ENCODE measurements around the gene MCUB.
"Not testable (repeated sequence)": the region's sequence is repeated elsewhere in the genome, so short reads cannot be mapped to it uniquely, and the experiment has no call there.

The MCUB gene

GRCh38 chr4:109579997-109580396 lies 20.0 kb downstream of the MCUB start:
- DNase-seq: not testable (repeated sequence)

GRCh38 chr4:109588176-109588575 lies 28.1 kb downstream of the MCUB start:
- DNase-seq: peak; percentile 7

GRCh38 chr4:109589119-109589518 lies 29.1 kb downstream of the MCUB start:
- DNase-seq: no peak

GRCh38 chr4:109589605-109590004 lies 29.6 kb downstream of the MCUB start:
- no peak for DNase-seq

DNA sequence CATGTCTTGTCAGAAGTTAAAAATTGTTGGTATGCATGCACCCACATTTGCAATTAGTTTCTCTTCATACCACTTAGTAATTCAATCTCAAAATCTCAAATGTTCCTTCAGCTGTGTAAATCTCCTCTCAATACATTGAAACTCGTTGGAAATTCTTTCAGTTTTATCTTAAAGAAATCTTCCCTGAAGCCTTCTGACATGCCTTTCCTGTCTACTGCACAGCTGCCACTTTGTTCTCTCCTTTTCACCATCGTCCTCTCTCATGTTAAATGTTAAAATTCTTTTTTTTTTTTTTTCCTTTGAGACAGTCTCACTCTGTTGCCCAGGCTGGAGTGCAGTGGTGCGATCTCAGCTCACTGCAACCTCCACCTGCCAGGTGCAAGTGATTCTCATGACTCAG lies 30.9 kb downstream of the MCUB start:
- DNase-seq: no peak

GRCh38 chr4:109592367-109592766 lies 32.3 kb downstream of the MCUB start:
- DNase-seq: no peak

GRCh38 chr4:109595123-109595522 lies 35.1 kb downstream of the MCUB start:
- DNase-seq: not testable (repeated sequence)

DNA sequence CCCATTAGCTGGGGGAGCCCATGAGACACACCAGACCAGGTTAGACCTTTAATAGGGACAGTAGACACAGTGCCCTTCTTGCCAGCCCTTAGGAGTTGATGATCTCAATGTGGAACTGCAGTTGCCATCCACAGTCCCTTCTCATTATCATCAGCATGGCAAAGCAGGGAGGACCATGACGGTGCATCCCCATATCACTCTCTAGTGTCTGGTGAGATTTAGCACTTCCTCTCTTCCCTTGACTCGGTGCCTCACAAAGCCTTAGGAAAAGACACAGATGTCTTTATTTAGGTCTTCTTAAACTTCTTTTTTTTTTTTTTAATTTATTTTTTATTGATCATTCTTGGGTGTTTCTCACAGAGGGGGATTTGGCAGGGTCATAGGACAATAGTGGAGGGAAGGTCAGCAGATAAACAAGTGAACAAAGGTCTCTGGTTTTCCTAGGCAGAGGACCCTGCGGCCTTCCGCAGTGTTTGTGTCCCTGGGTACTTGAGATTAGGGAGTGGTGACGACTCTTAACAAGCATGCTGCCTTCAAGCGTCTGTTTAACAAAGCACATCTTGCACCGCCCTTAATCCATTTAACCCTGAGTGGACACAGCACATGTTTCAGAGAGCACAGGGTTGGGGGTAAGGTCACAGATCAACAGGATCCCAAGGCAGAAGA lies 36.5 kb downstream of the MCUB start:
- DNase-seq: not testable (repeated sequence)

- no peak for DNase-seq
Observed at GRCh38 chr4:109599046-109599652, 39.1 kb downstream of the MCUB start.

DNA sequence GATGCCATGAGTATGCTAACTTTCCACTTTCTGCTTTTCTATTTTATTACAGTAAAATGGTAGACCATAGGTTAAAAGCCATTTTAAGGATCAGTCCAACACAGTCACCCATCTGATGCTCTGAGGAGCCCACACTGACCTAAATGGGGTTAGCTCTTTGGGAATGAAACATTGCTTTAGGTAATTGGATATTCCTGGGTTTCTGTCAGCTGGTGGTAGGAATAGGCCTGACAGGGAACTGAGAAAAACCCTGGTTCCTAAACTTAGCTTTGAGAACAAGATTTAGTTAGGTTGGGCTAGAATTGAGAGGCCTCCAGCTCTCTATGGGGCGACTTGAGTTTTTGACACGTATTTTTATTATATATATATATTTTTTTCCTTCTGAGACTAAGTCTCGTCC lies 40.4 kb downstream of the MCUB start:
- DNase-seq: no peak

DNA sequence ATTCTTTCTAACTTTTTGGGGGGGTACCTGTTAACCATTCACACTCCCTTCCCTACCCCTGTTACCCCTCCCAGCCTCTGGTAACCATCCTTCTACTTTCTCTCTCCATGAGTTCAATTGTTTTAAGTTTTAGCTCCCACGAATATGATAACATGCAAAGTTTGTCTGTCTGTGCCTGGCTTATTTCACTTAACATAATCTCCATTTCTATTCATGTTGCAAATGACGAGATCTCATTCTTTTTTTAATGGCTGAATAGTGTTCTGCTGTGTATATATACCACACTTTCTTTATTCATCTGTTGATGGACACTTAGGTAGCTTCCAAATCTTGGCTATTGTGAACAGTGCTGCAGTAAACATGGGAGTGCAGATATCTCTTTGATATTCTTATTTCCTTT lies 41.3 kb downstream of the MCUB start:
- DNase-seq: no peak

DNA sequence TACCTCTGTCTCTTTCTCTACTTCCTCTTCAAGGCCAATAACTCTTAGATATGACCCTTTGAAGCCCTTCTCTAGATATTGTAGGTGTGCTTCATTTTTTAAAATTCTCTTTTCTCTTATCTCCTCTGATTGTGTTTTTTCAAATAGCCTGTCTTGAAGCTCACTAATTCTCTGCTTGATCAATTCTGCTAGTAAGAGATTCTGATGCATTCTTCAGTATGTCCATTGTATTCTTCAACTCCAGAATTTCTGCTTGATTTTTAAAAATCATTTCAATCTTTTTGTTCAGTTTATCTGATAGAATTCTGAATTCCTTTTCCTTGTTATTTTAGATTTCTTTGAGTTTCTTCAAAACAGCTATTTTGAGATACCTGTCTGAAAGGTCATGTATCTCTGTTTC lies 47.9 kb downstream of the MCUB start:
- no peak for DNase-seq

- no peak for DNase-seq
Observed at GRCh38 chr4:109608879-109609278, 48.8 kb downstream of the MCUB start.

- DNase-seq: no peak
Observed at GRCh38 chr4:109609431-109609830, 49.4 kb downstream of the MCUB start.

- DNase-seq: no peak
Observed at GRCh38 chr4:109610489-109610888, 50.4 kb downstream of the MCUB start.

- no peak for DNase-seq
Observed at GRCh38 chr4:109611045-109611646, 51.1 kb downstream of the MCUB start.

DNA sequence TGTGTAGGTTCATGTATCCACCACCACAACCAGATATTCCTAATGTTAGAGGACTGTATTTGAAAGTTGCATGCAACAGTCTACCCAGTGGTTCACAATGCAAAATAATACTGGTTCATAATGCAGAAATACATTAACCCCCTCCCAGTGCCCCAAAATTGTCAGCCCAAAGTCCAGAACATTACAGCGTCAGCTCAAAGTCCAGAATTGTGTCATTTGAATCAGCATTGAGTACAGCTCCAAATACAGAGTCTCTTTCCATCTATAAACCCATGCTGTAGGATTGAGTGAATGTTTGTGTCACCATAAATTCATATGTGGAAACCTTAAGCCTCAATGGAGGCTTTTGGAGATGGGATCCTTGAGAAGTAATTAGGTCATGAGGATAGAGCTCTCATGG lies 54.0 kb downstream of the MCUB start:
- no peak for DNase-seq

- DNase-seq: no peak
Observed at GRCh38 chr4:109614466-109614865, 54.4 kb downstream of the MCUB start.

GRCh38 chr4:109615742-109616141 lies 55.7 kb downstream of the MCUB start:
- no peak for DNase-seq

DNA sequence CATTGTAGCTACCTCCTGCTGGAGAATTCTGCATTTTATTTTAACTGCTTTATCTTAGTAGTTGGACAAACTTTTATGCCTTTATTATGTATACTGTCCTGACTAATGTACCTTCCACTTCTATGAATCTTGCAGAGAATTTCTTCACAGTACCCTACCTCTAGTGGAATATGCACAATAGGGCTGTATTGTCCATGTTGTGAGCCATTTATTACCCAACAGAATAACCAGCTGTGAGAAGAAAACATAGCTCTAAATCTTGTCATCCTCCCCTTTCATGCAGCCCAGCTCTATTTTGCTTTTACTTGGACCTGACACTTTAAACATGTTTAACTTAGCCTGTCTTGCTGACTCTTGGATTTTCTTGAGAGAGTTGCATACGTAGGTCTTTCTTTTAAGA lies 56.2 kb downstream of the MCUB start:
- DNase-seq: no peak

DNA sequence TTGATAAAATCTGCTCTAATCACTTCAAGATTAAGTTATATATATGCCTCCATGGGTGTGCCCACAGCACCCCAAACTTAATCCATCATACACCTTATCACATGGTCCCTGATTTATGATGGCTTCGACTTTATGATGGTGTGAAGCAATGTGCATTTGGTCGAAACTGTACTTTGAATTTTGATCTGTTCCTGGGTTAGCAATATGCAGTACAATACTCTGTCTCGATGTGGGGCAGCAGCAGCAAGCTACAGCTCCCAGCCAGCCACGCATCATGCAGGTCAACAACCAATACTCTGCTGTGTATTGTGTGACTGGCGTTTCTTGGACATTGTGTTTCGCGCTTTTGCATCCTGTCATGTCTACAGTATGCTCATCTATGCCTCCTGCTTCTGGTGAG lies 62.6 kb downstream of the MCUB start:
- DNase-seq: no peak

GRCh38 chr4:109624536-109624935 lies 64.5 kb downstream of the MCUB start:
- no peak for DNase-seq

DNA sequence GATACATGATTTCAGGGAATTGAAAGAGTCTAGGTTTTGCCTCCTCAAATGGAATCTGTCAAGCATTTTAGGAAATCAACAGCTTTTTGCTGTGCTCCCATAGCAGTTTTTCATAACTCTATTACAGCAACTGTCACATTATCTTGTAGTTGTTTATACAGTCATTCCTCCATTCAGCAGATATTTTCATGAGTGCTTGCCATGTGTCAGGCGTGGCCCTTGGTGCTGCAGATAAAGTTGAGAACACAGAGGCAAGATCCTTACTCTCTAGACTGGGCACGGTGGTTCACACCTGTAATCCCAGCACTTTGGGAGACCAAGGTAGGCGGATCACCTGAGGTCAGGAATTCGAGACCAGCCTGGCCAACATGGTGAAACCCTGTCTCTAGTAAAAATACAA lies 67.3 kb downstream of the MCUB start:
- no peak for DNase-seq

GRCh38 chr4:109629775-109630174 lies 69.7 kb downstream of the MCUB start:
- DNase-seq: no peak

Measured in effector CD4-positive, alpha-beta T cell (primary cell).